Fibroblast of skin of left biceps (primary cell): Measurements from ENCODE around the gene ALAD.
"Not testable (repeated sequence)": the region's sequence is repeated elsewhere in the genome, so short reads cannot be mapped to it uniquely, and the experiment has no call there.

ENCODE experiments used
- DNase-seq, 2 experiments: peaks; one replicate each; pipeline ENCODE4 v3.0.0-alpha.2; 2013; ENCODE audit warnings: low read depth in 2 of 2

ALAD gene

GRCh38 chr9:113401027-113401792 lies at the start of gene ALAD:
Gene ALAD (minus strand): TSS chr9:113401284. CDS start chr9:113393559, 7,725 bp downstream.
- DNase-seq: peak; percentile 95 to 96

DNA sequence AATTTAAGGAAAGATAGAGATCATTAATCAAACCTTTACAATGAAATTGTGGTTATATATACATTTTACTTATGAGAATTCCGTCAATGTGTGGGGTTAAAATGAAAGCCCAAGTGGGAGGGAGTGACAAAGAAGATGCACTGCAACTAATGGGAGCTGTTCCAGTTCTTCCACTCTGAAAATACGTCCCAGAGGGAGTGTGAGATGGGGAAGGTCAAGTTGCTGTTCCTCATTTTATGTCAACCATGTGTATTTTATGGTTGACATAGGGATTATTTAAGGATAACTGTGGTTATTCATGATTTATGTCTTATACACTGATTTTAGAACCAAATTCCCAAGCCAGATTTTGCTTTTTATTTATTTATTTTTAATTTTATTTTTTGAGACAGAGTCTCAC lies 48.3 kb upstream of the ALAD start:
- DNase-seq: peak in 1 of 2 experiments; percentile 8

DNA sequence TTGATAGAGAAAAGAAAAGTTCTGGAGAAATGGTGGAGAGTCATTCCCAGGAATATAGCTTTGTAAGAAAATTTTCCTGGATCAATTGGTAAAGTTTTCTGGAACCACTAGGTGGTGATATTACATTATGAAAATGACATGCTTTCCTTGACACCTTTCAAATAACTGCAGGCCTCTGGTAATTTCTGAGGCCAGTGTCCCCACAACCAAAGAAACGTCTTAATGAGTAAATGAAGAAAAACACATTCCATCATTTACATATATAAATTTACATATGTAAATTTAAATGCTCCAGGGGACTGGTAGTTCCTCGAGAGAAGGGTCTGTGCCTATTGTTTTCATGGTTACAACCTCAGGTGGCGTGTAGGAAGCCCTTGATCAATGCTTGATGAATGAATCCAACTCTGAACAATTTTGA lies 45.2 kb upstream of the ALAD start:
- peak in 1 of 2 experiments; percentile 8 for DNase-seq

GRCh38 chr9:113444736-113445135 lies 43.7 kb upstream of the ALAD start:
- DNase-seq: no peak

- DNase-seq: not testable (repeated sequence)
Measured at GRCh38 chr9:113437716-113438115, 36.6 kb upstream of the ALAD start.

DNA sequence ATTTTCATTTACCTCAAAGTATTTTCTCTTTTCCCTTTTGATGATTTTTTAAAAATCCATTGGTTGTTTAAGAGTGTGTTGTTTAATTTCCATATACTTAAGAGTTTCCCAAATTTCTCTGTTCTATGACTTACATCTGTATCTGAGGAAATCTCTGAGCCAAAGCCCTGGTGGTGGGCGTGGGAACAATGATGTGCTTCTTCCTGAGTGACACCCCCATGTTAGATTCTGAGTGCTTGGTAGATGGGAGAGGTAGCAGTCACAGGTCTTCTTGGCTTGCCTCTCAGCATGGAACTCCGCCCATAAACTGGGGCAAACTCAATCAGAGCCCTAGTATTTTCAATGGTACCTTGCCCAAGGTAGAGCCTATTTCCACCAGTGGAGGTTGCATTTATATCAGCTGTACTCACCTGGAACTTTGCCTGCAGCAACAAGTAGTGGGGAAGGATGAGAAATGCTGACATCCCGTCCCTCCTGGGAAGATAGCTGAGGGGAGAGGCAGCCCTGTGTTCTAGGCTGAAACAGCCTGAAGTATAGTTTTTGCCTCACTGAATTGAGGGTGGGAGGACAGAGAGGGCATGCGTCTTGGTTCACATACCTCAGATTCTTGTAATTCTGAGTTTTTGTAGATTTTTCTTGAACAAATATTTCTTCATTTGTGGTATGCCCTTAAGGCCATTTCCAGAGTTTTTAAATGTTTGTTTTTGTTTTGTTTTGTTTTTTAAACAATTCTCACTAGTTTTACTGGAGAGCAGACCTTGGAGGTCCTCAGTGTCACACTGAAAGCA lies 35.8 kb upstream of the ALAD start:
- DNase-seq: no peak

DNA sequence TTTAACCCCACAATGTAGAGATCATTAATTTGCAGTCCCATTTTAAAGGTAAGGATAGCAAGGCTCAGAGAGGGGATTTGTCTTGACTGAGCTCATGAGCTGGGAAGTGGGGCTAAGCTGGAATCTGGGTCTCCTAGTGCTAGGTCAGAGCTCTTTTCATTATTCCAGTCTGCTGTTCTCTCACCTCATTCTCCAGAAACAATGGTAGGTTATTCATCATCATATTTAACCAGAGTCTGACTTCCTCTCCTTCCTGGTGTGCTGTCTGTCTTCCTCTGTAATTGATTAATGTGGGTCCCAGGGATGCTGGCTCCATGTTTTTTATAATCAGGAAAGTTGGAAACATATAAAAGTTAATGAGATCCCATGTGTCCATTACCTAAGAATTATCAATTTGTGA lies 30.1 kb upstream of the ALAD start:
- no peak for DNase-seq

DNA sequence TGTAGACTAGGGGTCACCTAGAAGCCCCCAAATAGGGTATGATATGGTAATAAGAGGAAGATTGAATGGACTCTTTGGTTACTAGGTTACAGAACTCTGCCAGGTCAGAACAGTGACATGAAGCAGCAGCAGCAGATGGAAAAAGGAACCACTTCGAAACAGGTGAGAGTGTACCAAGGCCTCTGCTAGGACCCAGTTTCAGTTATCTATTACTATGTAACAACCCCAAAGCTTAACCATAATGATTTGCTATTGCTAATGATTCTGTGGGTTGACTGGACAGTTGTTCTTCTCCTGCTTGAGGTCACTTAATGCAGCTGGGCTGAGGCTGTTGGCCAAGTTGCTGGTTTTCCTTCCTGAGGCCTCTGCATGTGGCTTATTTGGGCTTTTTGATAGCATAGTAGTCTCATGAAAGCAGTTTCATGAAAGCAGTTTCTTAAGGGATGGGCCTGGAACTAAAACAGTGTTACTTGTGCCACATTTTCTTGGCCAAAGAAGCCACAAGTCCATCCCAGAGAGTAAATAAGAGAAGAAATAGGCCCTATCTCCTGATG lies 27.1 kb upstream of the ALAD start:
- no peak for DNase-seq

GRCh38 chr9:113427629-113428028 lies 26.5 kb upstream of the ALAD start:
- DNase-seq: no peak

- no peak for DNase-seq
Measured at GRCh38 chr9:113426701-113427100, 25.6 kb upstream of the ALAD start.

DNA sequence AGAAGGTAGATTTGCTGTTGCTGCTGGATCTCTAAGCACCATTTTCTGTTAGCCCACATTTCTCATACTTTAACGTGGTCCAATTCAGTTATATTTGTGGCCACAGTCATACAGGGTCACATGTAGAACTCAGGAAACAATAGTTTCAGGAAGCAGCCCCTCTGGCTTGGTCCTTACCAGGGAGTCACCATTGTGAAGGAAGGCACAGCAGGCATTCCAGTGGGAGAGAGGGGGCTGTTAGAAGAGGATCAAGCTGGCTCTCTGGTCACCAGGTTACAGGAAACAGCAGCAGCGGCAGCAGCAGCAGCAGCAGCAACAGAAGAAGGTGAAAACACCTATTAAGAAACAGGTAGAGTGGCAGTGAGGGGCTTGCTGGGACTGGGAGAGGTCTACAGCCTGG lies 24.0 kb upstream of the ALAD start:
- no peak for DNase-seq

- no peak for DNase-seq
Measured at GRCh38 chr9:113421726-113422125, 20.6 kb upstream of the ALAD start.

GRCh38 chr9:113417370-113417769 lies 16.3 kb upstream of the ALAD start:
- DNase-seq: no peak

- DNase-seq: no peak
Measured at GRCh38 chr9:113416149-113416721, 15.2 kb upstream of the ALAD start.

- DNase-seq: peak; percentile 88
Measured at GRCh38 chr9:113410207-113410864, 9.3 kb upstream of the ALAD start, which contains the start of the genes C9orf43 and POLE3. Gene C9orf43 (plus strand): TSS chr9:113410747. CDS start chr9:113413494, 2,747 bp downstream. Gene POLE3 (minus strand): TSS chr9:113410675. CDS start chr9:113410293, 382 bp downstream.

DNA sequence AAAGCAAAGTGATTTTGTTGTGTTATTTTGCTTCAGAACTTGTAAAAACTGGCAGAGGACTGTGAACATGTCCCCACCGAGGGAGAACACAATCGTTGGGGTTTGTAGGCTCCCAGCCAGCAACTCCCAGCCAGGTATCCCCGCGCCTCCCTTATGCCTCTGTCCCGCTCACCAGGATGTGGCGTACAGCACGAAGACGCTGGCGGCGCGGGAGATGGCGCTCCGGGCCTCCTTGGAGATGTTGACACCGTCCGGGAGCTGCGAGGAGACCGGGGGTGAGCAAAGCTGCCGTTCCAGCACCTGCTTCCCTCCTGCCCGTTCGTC lies 8.8 kb upstream of the ALAD start:
- DNase-seq: no peak

DNA sequence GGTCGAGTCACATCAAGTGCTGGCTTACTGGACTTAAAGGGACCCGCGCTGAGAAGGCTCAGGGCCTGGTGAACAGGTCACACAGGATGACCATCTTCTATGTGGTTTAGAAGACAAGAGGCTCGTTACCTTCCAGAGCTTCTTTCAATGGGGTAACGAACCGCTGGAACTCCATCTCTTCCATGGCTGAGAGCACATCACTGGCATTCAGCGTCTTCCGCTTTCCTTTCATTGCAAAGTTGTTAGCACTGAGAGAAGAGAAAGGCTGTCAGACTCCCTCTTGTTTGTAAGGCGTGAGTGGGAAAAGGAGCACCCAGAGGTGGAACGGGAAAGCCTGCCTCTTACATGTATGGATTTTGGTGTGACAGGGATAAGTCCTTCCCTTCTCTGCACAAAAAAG lies 8.4 kb upstream of the ALAD start:
- DNase-seq: no peak

DNA sequence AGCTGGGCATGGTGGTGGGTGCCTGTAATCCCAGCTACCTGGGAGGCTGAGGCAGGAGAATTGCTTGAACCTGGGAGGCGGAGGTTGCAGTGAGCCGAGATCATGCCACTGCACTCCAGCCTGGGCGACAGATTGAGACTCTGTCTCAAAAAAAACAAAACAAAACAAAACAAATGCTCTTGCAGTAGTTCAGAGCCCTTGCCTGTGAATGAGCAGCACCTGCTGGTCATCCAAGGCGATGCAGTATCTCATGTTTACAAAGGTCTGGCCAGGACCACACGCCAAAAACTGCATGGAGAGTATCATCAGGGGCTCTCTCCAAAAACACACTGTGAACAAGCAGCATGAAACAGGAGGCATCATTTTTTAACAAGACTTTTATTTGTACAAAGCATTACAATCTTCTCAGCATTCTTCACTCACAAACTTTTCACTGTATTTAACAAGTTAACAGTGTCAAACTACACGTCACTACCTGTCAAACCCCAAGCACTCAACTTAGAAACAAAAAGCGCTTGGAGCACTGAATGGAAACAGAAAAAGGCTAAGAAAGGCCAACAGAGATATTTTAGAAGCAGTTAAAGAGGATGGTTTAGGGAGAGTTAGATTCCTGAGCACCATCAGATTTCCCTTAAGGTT lies 5.9 kb upstream of the ALAD start:
- DNase-seq: peak; percentile 12 to 21

- not testable (repeated sequence) for DNase-seq
Measured at GRCh38 chr9:113406353-113406752, 5.3 kb upstream of the ALAD start.

GRCh38 chr9:113403646-113404045 lies 2.6 kb upstream of the ALAD start:
- no peak for DNase-seq

DNA sequence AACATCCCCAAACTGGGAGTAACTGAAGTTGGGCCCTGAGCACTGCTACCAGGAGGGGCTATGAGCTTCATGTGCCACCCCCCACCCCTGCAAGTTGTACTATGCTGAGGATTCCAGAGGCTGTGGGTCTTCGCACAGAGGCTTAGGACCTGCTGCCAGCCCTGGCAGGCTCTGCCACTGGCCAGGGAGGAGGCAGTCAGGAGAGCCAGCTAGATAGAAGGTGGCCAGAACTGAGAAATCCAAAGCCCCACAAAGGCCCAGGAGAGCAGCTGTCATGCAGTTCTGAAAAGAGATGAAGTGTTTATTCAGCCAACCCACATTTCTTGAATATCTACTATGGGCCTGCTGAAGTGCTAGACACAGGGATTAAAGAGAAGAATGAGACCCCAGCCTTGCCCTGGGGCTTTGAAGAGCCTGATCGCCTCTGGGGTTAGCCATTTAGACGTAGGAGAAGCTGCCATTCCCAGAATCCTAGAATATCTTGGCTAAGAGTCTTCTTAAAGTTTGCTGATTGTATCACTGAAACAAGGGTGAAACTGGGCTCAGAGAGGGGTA lies 1.4 kb downstream of the ALAD start:
- DNase-seq: no peak
